Activated CD8-positive, alpha-beta memory T cell treated with anti-CD3 and anti-CD28 coated beads, Interleukin-2, amount 50 U/mL, for 4 hours (primary cell): ENCODE data around the gene RALGAPA1.
"Not testable (repeated sequence)": the region's sequence is repeated elsewhere in the genome, so short reads cannot be mapped to it uniquely, and the experiment has no call there.

Source experiments
- DNase-seq: peaks from one replicate; pipeline ENCODE4 v3.0.0-alpha.2; 2020

The RALGAPA1 gene

DNA sequence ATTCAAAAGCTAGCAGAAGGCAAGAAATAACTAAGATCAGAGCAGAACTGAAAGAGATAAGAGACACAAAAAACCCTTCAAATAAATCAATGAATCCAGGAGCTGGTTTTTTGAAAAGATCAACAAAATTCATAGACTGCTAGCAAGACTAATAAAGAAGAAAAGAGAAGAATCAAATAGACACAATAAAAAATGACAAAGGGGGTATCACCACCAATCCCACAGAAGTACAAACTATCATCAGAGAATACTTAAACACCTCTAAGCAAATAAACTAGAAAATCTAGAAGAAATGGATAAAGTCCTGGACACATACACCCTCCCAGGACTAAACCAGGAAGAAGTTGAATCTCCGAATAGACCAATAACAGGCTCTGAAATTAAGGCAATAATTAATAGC, 189.6 kb downstream of the RALGAPA1 start:
- DNase-seq = not testable (repeated sequence)

DNA sequence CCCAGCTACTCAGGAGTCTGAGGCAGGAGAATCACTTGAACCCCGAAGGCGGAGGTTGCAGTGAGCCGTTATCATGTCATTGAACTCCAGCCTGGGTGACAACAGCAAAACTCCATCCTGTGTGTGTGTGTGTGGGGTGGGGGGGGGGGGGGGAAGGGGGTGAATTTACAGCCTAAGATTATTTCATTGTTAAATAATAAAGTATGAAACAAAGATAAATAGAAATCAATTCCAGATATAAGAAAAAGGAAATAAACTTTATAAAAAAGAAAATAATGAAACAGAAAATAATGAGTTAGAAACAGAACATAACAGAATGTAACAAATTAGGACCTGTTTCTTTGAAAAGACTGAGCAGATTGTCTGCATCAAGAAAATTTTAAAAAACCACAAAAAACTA, 191.6 kb downstream of the RALGAPA1 start:
- DNase-seq = no peak

DNA sequence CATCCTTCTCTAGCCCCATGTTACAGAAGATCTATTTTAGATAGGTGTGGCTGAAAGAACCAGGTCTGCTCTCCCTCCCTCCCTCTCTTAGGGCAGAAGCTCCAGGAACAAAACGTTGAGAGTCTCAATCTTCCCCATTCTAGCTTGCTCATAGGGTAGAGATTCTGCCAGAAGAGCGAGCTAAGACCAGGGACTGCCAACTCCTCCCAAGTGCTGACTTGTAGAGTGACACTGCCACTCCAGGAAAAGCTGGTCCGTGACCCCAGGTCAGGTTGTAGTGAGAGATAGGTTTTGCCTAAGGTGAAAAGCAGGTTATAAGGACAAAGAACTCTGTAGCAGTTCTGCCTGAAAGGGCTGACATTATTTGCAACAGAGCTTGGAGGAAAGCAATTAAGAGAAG, 201.7 kb downstream of the RALGAPA1 start:
- DNase-seq = no peak

DNA sequence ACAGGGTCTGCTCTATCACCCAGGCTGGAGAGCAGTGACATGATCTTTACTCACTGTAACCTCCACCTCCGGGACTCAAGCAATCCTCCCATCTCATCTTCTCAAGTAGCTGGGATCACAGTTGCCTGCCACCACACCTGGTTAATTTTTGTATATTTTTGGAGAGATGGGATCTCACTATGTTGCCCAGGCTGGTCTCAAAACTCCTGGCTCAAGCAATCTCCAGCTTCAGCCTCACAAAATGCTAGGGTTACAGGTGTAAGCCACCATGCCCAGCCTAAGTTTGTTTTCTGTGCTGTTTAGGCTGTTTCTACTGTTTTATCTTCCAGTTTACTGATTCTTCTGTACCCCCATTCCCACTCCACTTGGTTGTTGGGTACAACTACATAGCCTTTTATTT, 208.8 kb downstream of the RALGAPA1 start:
- no peak for DNase-seq

DNA sequence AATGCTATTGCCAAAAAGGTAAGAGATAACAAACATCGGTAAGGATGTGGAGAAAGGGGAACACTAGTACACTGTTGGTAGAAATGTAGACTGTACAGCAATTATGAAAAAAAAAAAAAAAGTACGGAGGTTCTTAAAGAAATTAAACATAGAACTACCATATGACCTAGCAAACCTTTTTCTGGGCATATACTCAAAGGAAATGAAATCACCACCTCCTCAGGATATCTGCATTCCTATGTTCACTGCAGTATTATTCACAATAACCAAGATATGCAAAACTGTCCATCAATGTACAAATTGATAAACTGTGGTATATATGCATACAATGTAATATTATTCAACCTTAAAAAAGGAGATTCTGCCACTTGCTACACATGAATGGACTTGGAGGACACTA, 214.5 kb downstream of the RALGAPA1 start:
- DNase-seq = no peak

DNA sequence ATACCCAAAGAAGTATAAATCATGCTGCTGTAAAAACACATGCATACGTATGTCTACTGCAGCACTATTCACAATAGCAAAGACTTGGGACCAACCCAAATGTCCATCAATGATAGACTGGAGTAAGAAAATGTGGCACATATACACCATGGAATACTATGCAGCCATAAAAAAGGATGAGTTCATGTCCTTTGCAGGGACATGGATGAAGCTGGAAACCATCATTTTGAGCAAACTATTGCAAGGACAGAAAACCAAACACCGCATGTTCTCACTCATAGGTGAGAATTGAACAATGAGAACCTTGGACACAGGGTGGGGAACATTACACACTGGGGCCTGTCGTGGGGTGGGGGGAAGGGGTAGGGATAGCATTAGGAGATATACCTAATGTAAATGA, 221.7 kb downstream of the RALGAPA1 start:
- not testable (repeated sequence) for DNase-seq

DNA sequence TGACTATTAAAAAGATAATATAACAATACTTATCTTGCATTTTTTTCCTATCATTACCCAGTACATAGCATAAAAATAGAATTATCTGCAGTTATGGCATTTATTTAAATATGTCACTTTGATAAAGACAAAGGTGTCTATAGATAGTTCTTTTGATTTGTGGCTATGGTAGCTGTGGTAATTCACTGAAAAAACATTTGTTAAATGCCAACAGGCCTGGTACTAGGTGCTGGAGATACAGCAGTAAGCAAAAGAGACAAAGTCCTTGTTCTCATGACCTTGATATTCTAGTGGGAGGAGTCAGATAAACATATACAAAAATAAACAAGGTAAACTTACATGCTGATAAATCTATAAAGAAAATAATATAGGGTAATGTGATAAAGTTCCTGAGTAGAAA, 230.5 kb downstream of the RALGAPA1 start:
- no peak for DNase-seq

DNA sequence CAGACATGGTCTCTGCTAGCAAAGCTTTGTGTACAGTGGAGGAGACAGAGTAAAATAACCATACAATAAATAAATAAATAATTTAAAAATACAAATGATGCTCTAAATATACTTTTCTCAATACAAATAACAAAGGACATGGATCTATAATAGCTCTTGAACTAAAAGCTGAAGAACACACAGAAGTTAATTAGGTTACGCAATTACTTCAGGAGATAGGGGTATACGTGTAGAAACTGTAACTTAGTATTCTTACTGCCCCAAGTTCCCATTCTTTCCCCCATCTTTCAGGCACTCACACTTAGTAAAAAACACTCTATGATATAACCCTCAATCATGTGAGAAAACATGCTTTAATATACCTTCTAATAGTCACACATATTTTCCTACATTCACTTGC, 231.0 kb downstream of the RALGAPA1 start:
- no peak for DNase-seq

DNA sequence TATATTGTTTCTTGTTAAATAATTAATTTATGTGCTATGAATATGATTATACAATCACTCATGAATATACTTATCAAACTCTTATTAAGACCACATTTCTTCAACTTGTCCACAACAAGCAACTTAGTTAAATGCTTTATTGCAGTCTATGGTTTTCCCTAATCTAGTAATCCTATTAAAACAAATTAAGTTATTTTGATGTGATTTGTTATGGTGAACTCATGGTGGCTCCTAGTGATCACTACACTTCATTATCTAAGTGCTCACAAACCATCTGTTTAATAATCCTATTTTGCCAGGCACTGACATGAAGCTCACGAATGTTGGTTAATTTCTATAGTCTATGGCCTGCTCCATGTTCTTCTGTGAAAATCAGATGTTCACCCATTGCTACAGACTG, 232.2 kb downstream of the RALGAPA1 start:
- no peak for DNase-seq

DNA sequence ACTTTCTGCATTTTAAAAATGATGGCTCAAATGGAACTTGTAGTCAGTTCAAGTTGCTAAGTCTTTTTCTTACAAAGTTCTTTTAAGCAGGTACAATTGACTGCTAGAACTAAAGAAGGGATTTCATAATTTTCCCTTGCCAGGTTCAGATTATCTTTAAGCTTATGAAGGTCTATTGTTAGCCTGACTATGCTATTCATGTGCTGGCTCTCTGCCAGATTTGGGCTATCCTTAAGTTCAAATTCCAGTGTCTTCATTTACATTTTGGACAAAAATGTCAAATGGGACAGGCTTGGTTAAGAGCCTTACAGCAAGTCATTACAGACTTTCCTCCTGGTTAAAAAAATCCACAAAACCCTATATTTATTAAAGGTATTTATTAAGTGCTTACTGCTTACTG, 232.8 kb downstream of the RALGAPA1 start:
- no peak for DNase-seq

DNA sequence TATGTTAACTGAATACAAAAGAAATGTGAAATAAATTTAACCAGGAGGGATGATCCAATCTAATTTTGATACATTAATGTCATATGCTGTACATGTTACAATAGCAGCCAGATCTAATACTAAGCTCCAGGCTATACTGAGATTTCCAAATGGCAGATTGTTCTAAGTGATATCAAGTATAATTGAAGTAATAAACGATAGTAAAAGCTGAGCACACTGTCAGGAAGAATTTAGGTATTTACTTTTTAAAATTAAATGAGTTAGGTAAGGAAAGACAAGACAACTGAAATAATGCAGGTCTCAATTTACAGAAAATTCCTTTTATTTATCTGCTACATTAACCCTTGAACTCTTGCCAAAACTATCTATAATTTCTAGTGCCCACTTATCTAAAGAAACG, 235.2 kb downstream of the RALGAPA1 start:
- DNase-seq = no peak

DNA sequence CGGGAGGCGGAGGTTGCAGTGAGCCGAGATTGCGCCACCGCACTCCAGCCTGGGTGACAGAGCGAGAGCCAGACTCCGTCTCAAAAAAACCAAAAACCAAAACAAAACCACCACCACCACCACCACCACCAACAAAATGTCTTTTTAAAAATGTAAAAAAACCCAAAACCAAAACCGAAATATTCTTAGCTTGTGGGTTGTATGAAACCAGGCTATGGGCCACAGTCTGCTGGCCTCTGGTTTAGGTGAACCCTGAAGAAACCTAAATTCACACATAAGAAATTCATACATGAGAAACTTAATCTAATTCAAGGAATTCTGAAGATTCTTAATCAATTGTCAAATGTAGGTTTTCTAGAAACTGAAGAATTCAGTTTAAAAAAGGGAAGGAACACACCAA, 237.5 kb downstream of the RALGAPA1 start:
- DNase-seq = no peak

DNA sequence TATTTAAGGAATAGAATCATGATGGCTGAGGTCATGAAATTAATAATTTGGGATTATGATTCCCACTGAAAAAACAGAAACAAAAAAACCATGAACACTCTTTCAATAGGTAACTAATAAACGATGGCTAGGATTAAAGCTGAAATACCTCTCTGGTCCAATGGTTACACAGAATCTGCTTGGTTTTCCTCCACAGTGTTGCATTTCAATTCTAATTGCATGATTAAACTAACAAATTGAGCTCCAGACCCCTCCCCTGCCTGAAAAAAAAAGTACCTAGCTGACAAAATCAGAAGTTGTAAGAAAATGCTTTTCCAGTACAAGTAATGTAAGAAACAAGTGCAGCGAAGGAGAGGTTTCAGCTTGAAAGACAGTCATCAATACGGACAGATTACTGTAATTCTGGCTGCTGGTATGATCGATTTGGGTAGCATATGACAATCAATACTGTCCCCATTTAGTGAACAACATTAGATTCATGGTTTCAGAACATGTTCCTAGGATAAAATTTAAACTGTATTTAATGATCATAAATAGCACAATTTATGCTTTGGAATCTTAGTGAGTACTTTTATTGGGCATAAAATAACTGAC, 243.1 kb downstream of the RALGAPA1 start:
- DNase-seq = no peak

DNA sequence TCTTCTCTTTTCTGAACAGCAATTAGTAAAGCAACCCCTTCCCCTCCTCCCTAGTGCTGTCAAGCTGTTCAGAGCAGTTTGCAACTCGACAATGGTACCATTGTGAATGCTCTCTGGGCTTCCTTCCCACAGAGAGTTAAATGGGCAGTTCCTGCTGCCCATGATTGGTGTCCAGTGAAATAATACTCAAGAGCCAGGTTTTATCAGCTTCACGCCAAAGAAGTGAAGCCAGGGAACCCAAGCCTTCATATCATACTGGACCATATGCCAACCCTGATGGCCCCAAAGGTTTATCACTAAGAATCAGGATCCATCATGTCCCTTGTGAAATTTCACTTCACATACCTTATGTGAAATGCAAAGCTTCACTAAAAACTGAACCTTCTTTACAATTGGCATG, 250.4 kb downstream of the RALGAPA1 start:
- DNase-seq = no peak

DNA sequence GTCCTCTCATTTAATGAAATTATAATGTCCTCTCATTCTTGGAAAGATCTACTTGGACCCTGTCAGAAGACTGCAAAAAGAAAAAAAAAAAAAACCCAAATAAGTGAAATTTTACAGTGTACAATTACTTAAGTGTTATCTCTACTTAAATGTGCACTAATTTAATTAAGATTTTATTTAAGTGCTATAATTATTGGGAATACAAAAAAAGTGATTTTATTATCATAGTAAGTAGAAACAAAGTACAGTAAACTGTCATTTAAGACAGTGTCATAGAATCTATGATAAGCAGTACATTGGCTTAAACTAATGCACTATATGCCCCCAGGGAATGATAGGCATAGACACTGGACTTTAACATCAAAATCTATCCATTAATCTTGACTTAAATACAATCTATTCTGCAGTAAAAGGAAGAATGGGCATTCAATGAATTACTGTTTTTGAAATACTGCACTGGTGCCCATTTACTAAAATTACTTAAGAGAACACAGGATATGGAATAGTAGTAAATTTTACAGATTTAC, 251.8 kb downstream of the RALGAPA1 start:
- DNase-seq = no peak

DNA sequence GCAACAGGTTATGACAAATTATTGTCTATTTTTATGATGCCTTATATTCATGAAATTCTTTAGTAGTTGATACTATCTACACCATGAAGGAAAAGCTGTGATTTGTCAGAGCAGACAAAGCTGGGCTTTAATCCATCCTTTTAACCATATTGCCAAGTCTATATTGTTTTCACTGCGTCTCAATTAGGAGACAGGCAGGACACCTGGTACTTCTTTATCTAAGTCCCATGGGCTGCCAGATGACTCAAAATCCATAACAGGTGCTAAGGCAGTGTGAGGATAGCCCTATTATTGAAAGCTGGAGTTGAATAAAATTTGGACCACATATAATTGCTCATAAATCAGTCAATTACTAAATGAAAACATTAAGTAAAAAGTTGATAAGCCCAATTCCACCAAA, 252.5 kb downstream of the RALGAPA1 start:
- DNase-seq = no peak

DNA sequence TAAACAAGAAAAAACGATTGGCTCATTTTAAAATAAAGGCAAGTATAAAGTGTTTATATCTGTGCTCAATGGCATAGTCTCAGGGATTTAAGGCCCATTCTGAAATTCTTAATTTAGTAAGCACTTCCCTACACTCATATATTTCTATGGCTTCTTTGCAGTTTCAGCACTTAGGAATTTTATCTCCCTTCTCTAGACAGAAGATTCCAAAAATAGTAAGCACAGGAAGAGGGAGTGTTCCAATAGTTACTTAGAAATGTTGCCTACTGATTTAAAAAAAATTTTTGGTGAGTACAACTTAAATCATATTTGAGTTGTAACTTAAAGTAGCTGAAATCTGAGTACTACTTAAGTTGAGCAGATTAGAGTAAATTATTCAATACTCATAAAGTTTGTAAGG, 255.3 kb downstream of the RALGAPA1 start:
- DNase-seq = no peak

DNA sequence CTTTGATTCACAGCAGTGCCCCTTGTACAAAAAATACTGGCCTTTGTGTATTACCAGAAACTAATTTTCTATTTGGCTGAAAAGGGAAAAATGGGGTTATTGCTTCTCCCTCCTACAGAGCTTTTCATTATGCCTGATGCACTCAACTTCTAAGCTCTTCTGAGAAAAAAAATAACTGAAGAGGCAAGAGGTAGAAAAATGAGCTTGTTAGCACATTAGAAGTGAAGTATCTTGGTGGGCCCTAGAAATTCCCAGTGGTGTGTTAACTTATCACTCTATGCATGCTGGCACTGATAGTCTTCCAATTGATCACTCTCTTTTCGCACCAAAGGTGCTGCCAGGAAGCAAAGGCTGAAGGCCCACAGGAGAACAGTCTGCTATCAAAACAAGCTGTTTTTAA, 258.0 kb downstream of the RALGAPA1 start:
- no peak for DNase-seq

DNA sequence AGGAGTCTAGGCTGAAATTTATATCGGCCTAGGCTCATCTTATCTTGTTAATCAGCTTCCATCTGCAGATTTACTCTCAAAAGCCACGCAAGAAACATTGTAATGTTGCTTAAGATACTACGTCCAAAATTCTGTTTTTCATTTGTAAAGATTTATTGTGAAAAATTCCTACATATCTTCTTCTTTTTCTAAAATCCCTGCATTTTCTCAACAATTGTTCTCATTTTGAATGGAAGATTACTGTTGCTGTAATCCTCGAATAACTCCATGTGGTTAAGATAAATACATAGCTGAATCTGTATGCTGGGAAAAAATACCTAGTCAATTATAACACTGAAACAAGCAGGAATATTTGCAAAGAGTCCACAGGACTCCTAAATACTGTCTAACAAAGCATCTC, 259.5 kb downstream of the RALGAPA1 start:
- DNase-seq = no peak

DNA sequence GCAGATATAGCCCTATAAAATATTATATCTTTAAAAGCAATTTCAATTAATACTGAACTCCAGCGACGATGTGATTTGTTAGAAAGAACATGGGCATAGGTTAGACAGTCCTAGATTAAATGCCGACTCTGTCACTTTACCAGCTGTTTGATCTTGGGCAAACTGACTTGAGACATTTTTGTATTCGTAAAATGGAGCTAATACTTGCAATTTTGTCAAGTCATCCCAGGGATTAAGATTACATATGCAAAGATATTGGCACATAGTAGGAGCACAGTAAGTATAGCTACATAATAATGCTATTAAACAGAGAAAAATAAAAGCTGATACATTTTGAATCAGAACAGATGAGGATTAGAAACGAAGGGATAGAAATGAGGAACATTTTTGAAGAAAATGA, 266.1 kb downstream of the RALGAPA1 start:
- DNase-seq = no peak

DNA sequence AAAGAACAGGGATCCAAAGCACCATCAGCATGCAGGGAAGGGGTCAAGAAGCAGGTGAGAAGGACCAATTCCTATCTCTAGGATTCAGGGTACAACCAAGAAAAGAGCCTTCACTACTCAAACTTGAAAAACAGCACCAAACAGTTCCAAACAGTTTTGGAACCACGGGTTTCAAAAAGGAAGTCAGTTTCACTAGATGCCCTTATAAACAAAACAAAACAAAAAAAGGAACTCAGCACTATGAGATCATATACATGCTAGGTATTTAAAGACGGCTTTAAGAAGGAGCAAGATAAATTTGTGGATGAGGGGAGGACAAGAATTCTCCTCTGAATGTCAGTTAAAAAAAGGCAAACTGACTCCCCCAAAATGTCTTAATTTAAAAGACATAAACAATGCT, 269.1 kb downstream of the RALGAPA1 start:
- DNase-seq = no peak

DNA sequence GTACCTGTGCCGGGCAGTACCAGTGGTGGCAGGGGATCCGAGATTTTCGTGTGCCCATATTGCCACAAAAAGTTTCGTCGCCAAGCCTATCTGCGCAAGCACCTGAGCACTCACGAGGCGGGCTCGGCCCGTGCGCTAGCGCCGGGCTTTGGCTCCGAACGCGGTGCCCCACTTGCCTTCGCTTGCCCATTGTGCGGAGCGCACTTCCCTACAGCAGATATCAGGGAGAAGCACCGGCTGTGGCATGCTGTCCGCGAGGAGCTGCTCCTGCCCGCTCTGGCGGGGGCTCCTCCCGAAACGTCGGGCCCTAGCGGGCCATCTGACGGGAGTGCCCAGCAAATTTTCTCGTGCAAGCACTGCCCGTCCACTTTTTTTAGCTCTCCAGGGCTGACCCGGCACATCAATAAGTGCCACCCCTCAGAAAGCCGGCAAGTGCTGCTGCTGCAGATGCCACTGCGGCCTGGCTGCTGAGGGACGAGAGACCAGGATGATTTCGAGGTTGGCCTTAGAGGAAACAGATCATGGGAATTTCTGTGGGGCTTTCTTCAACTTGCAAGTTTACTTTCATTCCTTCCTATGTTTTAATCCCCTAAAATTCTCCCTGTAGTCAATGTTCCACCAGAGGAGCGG, 273.5 kb downstream of the RALGAPA1 start:
- DNase-seq = no peak

DNA sequence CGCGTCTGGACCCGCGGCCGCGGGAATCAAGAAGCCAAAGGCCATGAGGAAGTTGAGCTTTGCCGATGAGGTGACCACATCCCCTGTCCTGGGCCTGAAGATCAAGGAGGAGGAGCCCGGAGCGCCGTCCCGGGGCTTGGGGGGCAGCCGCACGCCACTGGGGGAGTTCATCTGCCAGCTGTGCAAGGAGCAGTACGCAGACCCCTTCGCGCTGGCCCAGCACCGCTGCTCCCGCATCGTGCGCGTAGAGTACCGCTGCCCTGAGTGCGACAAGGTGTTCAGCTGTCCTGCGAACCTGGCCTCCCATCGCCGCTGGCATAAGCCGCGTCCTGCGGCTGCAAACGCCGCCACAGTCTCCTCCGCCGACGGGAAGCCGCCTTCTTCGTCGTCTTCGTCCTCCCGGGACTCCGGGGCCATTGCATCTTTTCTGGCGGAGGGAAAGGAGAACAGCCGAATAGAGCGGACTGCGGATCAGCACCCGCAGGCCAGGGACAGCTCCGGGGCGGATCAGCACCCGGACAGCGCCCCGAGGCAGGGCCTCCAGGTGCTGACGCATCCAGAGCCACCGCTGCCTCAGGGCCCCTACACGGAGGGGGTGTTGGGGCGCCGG, 274.1 kb downstream of the RALGAPA1 start:
- DNase-seq = peak; percentile 60

DNA sequence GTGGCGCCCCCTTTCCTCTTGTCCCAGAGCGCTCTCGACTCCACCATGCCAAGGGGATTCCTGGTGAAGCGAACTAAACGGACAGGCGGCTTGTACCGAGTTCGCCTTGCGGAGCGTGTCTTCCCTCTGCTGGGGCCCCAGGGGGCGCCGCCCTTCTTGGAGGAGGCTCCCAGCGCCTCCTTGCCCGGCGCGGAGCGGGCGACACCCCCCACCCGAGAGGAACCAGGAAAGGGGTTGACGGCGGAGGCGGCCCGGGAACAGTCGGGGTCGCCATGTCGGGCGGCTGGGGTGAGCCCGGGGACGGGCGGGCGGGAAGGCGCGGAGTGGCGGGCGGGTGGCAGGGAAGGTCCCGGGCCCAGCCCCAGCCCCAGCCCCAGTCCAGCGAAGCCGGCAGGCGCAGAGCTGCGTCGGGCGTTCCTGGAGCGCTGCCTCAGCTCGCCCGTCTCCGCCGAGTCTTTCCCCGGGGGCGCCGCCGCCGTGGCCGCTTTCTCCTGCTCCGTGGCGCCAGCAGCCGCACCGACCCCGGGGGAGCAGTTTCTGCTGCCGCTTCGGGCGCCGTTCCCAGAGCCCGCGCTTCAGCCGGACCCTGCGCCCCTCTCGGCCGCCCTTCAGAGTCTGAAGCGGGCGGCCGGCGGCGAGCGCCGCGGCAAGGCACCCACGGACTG, 274.8 kb downstream of the RALGAPA1 start:
- peak; percentile 24 for DNase-seq
